Neural cell (in vitro differentiated cells): ENCODE data around the gene TLCD5. TPM values are rescaled to one million over a fixed set of nuclear protein-coding genes. Genes with fewer than 3 reads are reported as not detected.

Experiments
- H2AFZ ChIP-seq: fragments of 200-600, 300-800 bp; sonication (generic), shearing (Covaris generic); 2 replicates; pipeline ENCODE4 v1.6.0; 2014; ENCODE audit warnings: low read depth, mild to moderate bottlenecking, antibody characterized with exemption, low read length, moderate library complexity
- H3F3A ChIP-seq: fragments of 200-600 bp; shearing (Covaris generic); 2 replicates; pipeline ENCODE4 v1.6.1; 2016; ENCODE audit warnings: mild to moderate bottlenecking, moderate library complexity, mixed read lengths, antibody characterized with exemption, low read length; ENCODE audit not compliant: insufficient read depth, poor library complexity, severe bottlenecking
- H3K27ac ChIP-seq: fragments of 200-600, 300-800 bp; sonication (generic), shearing (Covaris generic); 2 replicates; pipeline ENCODE4 v1.5.1; 2014; ENCODE audit warnings: mild to moderate bottlenecking, low read length, moderate library complexity
- H3K27me3 ChIP-seq: fragments of 300-800, 200-600 bp; sonication (generic), shearing (Covaris generic); 2 replicates; pipeline ENCODE4 v1.6.0; 2014; ENCODE audit warnings: mild to moderate bottlenecking, low read depth, low read length, moderate library complexity; ENCODE audit not compliant: insufficient read depth
- H3K36me3 ChIP-seq: fragments of 300-800, 200-600 bp; sonication (generic), shearing (Covaris generic); 2 replicates; pipeline ENCODE4 v1.5.1; 2014; ENCODE audit warnings: mild to moderate bottlenecking, antibody characterized with exemption, low read length, moderate library complexity; ENCODE audit not compliant: insufficient read depth
- H3K4me2 ChIP-seq: fragments of 300-800, 200-600 bp; sonication (generic), shearing (Covaris generic); 2 replicates; pipeline ENCODE4 v1.6.0; 2014; ENCODE audit warnings: mild to moderate bottlenecking, low read length
- H3K4me3 ChIP-seq: fragments of 300-800, 200-600 bp; sonication (generic), shearing (Covaris generic); 2 replicates; pipeline ENCODE4 v1.5.1; 2014; ENCODE audit warnings: mild to moderate bottlenecking, low read length, moderate library complexity
- H3K79me2 ChIP-seq: fragments of 200-600 bp; shearing (Covaris generic); replicated peaks from 2 replicates; pipeline ENCODE4 v1.6.0; 2014; ENCODE audit warnings: mild to moderate bottlenecking, low read length, moderate library complexity; ENCODE audit not compliant: insufficient read depth
- H3K9ac ChIP-seq: fragments of 300-800, 200-600 bp; sonication (generic), shearing (Covaris generic); 2 replicates; pipeline ENCODE4 v1.6.1; 2016; ENCODE audit warnings: mild to moderate bottlenecking, low read length, mixed read lengths
- H3K9me2 ChIP-seq: fragments of 200-600 bp; shearing (Covaris generic); 2 replicates; pipeline ENCODE4 v1.6.1; 2016; ENCODE audit warnings: mild to moderate bottlenecking, low read length, mixed read lengths; ENCODE audit not compliant: insufficient read depth
- H3K9me3 ChIP-seq: fragments of 200-600, 300-800 bp; sonication (generic), shearing (Covaris generic); 2 replicates; pipeline ENCODE4 v1.6.1; 2016; ENCODE audit warnings: mild to moderate bottlenecking, mixed run types, low read length, moderate library complexity, mixed read lengths
- H4K20me1 ChIP-seq: fragments of 200-600 bp; shearing (Covaris generic); 2 replicates; pipeline ENCODE4 v1.6.1; 2016; ENCODE audit warnings: mild to moderate bottlenecking, mixed run types; ENCODE audit not compliant: insufficient read depth
- EP300 ChIP-seq: fragments of 450-650 bp; conservative IDR thresholded peaks from 2 replicates; pipeline ENCODE4 v1.6.1; 2014; ENCODE audit warnings: antibody characterized with exemption, mild to moderate bottlenecking, moderate library complexity; ENCODE audit not compliant: poor library complexity, severe bottlenecking
- EZH2 ChIP-seq: fragments of 200-600, 300-800 bp; shearing (Covaris generic), sonication (generic); IDR thresholded peaks from 2 replicates; pipeline ENCODE4 v1.6.1; 2014; ENCODE audit warnings: antibody characterized with exemption, low read length, borderline replicate concordance, mild to moderate bottlenecking; ENCODE audit not compliant: insufficient read depth, poor library complexity, severe bottlenecking
- MXI1 ChIP-seq: fragments of 450-650 bp; conservative IDR thresholded peaks from 2 replicates; pipeline ENCODE4 v1.6.1; 2014; ENCODE audit warnings: antibody characterized with exemption, mild to moderate bottlenecking; ENCODE audit not compliant: poor library complexity, severe bottlenecking
- POLR2AphosphoS5 ChIP-seq: IDR thresholded peaks from 2 replicates; pipeline ENCODE4 v1.6.1; 2012
- RAD21 ChIP-seq: fragments of 450-650 bp; conservative IDR thresholded peaks from 2 replicates; pipeline ENCODE4 v1.6.1; 2014; ENCODE audit warnings: antibody characterized with exemption, mild to moderate bottlenecking, moderate library complexity
- SMC3 ChIP-seq: fragments of 450-650 bp; conservative IDR thresholded peaks from 2 replicates; pipeline ENCODE4 v1.6.1; 2014; ENCODE audit warnings: antibody characterized with exemption, mild to moderate bottlenecking, moderate library complexity; ENCODE audit not compliant: poor library complexity
- TAF1 ChIP-seq: IDR thresholded peaks from 2 replicates; pipeline ENCODE4 v1.6.1; 2012; ENCODE audit warnings: low read depth
- polyA plus RNA-seq: library from polyadenylated mRNA; depleted of rRNA; stranded (reverse); fragments of >200 nt; gene quantifications from 2 replicates; pipeline ENCODE4 v1.2.3, GENCODE V29; 2014
- TF ChIP-seq, protein P1 (sequence below): fragments of 450-650 bp; IDR thresholded peaks from 2 replicates; pipeline ENCODE4 v1.5.1; 2014; ENCODE audit warnings: antibody characterized with exemption, mild to moderate bottlenecking, moderate library complexity; ENCODE audit not compliant: poor library complexity, severe bottlenecking
- TF ChIP-seq, protein P2 (sequence below): IDR thresholded peaks from 2 replicates; pipeline ENCODE4 v1.6.1; 2012; ENCODE audit warnings: borderline replicate concordance

Gene TLCD5
- polyA plus RNA-seq, 1 donor from 2014 or later, result 31.1 TPM

DNA sequence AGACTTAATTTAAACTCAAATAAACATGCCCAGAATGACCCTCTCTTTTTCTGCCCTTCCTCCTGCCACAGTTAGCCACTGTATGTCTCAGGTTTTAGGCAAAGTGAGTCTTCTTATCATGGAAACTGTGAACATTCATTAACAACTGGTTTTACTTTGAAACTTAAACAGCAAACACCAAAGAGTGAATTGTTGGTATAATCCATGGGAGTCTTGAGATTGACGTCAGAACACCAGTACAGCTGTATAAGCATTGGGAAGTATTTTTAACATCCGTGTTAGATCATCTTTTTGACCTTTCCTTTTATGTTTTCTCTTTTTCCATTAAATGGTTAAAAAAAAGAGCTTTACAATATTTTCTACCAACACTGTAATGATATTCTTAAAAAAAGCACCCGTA is 50.0 kb downstream of the TLCD5 start:
- H3K4me3 ChIP-seq, result no peak overlapping the region
- H3K36me3 ChIP-seq, result no peaks in the 10 kb centered on the region
- no peak overlapping the region for H3K27ac ChIP-seq
- H3K9me2 ChIP-seq, result no peaks in the 10 kb centered on the region
- H3K79me2 ChIP-seq, result peaks cover 64% of the 10 kb centered on the region
- H3K9ac ChIP-seq, result no peak overlapping the region
- H4K20me1 ChIP-seq, result no peaks in the 10 kb centered on the region
- H3K4me2 ChIP-seq, result no peak overlapping the region
- H2AFZ ChIP-seq, result no peak overlapping the region
- no peaks in the 10 kb centered on the region for H3F3A ChIP-seq
- H3K27me3 ChIP-seq, result no peaks in the 10 kb centered on the region
- no peaks in the 10 kb centered on the region for H3K9me3 ChIP-seq
- TF ChIP-seq, protein P1, sequence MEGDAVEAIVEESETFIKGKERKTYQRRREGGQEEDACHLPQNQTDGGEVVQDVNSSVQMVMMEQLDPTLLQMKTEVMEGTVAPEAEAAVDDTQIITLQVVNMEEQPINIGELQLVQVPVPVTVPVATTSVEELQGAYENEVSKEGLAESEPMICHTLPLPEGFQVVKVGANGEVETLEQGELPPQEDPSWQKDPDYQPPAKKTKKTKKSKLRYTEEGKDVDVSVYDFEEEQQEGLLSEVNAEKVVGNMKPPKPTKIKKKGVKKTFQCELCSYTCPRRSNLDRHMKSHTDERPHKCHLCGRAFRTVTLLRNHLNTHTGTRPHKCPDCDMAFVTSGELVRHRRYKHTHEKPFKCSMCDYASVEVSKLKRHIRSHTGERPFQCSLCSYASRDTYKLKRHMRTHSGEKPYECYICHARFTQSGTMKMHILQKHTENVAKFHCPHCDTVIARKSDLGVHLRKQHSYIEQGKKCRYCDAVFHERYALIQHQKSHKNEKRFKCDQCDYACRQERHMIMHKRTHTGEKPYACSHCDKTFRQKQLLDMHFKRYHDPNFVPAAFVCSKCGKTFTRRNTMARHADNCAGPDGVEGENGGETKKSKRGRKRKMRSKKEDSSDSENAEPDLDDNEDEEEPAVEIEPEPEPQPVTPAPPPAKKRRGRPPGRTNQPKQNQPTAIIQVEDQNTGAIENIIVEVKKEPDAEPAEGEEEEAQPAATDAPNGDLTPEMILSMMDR, result no peak
- TF ChIP-seq POLR2AphosphoS5, result no peak
- no peak for TF ChIP-seq EP300
- TF ChIP-seq MXI1, result no peak
- TF ChIP-seq, protein P2, sequence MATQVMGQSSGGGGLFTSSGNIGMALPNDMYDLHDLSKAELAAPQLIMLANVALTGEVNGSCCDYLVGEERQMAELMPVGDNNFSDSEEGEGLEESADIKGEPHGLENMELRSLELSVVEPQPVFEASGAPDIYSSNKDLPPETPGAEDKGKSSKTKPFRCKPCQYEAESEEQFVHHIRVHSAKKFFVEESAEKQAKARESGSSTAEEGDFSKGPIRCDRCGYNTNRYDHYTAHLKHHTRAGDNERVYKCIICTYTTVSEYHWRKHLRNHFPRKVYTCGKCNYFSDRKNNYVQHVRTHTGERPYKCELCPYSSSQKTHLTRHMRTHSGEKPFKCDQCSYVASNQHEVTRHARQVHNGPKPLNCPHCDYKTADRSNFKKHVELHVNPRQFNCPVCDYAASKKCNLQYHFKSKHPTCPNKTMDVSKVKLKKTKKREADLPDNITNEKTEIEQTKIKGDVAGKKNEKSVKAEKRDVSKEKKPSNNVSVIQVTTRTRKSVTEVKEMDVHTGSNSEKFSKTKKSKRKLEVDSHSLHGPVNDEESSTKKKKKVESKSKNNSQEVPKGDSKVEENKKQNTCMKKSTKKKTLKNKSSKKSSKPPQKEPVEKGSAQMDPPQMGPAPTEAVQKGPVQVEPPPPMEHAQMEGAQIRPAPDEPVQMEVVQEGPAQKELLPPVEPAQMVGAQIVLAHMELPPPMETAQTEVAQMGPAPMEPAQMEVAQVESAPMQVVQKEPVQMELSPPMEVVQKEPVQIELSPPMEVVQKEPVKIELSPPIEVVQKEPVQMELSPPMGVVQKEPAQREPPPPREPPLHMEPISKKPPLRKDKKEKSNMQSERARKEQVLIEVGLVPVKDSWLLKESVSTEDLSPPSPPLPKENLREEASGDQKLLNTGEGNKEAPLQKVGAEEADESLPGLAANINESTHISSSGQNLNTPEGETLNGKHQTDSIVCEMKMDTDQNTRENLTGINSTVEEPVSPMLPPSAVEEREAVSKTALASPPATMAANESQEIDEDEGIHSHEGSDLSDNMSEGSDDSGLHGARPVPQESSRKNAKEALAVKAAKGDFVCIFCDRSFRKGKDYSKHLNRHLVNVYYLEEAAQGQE, result no peak
- no peak for TF ChIP-seq SMC3
- TF ChIP-seq RAD21, result no peak
- no peak for TF ChIP-seq TAF1
- TF ChIP-seq EZH2, result no peak

DNA sequence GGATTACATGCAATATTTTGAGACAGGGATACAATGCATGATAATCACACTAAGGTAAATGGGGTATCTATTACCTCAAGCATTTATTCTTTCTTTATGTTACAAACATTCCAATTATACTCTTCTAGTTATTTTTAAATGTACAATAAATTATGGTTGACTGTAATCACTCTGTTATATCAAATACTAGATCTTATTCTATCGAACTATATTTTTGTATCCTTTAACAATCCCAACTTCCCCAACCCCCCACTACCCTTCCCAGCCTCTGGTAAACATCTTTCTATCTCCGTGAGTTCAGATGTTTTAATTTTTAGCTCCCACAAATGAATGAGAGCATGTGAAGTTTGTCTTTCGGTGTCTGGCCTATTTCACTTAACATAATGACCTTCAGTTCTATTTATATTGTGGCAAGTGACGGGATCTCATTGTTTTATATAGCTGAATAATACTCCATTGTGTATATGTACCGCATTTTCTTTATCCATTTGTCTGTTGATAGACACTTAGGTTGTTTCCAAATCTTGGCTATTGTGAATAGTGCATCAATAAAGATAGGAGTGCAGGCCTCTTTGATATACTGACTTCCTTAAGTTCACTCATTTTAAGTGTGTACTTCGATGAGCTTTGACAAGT is 51.6 kb downstream of the TLCD5 start:
- Histone ChIP-seq H4K20me1 (no peaks in the 10 kb centered on the region), H3K9ac (no peak overlapping the region), H3K9me2 (no peaks in the 10 kb centered on the region), H3K27me3 (no peaks in the 10 kb centered on the region), H3K36me3 (no peaks in the 10 kb centered on the region), H3K4me3 (no peak overlapping the region), H3K79me2 (peaks cover 67% of the 10 kb centered on the region), H3K9me3 (no peaks in the 10 kb centered on the region), H3K27ac (no peak overlapping the region), H2AFZ (no peak overlapping the region), H3K4me2 (no peak overlapping the region), H3F3A (no peaks in the 10 kb centered on the region)
- TF ChIP-seq SMC3 (no peak), EZH2 (no peak), EP300 (no peak), POLR2AphosphoS5 (no peak), MXI1 (no peak)
- TF ChIP-seq, protein P2, result no peak
